ENCODE data around the gene GFOD1.

DNA sequence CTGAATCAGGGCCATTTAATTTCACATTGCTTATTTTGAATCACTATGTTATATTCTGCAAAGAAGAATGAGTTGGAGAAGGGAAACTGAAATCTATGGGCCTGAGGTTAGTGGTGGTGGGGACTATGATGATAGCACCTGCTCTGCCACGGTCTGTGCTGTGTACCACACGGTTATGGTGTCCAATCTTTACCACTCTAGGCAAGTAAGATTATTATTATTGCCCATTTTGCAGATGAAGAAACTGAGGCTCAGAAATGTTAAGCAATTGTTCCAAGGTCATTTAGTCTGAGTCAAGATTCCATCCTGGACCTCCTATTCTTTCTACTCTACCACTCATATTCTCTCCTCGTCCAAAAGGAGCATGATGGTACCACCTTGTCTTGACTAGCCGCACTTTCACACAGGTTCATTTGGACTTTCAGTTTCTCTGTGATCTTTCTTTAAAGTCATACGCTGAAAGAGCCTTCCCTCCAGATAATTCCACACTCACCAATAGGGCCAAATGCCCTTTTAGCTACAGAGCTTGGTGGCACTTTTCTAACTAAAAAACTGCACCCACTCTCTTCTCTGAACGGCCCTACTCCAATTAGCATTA is 56.2 kb downstream of the GFOD1 start:
- TF ChIP-seq POLR2AphosphoS5 (IDR thresholded peaks at IDR 0.05; ENCODE audit: low read depth, low read length) (no peak), TAF1 (IDR thresholded peaks at IDR 0.05; ENCODE audit: borderline replicate concordance, low read depth, low read length) (no peak), POLR2A (IDR thresholded peaks at IDR 0.05; ENCODE audit: low read depth, low read length) (no peak)

All from GM12892 (cell line).